GM21723 (cell line): Measurements from ENCODE around the gene KLK12.
"Not testable (repeated sequence)": the region's sequence is repeated elsewhere in the genome, so short reads cannot be mapped to it uniquely, and the experiment has no call there.

Experiments
- ATAC-seq: cut with Tn5 transposase; IDR thresholded peaks from one replicate; pipeline ENCODE4 v1.9.1; 2021; ENCODE audit warnings: mild to moderate bottlenecking, moderate library complexity; ENCODE audit not compliant: unreplicated experiment

KLK12 gene

DNA sequence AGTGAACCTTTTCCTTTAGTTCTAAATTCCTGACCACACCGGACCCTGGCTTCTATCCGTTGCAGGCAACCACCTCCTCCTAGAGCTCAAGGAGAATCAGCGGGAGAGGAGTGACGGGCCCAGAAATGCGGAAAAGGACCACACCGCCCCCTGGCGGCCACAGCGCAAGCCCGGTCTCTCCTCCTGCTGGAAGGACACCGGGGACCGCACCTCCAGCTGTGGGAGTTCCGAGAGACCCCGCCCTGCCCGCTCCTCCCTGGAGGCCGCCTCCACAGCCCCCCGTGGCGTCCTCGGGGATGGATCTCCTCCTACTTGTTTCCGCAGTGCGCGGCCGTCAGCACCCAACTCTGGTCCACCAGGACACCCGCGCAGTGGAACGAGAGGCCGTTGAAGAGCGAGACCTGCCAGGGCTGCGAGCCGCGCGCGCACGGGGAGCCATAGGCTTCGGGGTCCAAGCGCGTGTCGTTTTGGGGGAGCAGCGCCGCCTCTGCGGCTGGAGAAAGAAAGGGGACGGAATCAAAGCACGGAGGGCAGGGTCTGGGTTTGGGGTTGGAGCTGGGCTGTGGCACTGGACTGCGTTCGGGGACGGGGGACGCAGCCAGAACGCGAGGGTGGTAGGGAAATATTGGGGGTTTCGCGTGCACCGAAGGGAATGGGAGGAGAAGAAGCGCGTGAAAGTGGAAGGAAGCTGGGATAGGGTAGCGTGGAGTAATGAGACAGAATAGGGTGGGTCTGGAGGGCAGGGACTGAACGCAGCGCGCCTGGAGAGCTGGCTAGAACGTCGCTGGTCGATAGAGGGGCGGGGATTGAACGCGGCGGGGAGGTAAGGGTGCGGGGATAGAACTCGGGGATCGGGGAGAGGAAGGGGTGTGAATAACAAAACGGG, 17.8 kb downstream of the KLK12 start:
- no peak for ATAC-seq

DNA sequence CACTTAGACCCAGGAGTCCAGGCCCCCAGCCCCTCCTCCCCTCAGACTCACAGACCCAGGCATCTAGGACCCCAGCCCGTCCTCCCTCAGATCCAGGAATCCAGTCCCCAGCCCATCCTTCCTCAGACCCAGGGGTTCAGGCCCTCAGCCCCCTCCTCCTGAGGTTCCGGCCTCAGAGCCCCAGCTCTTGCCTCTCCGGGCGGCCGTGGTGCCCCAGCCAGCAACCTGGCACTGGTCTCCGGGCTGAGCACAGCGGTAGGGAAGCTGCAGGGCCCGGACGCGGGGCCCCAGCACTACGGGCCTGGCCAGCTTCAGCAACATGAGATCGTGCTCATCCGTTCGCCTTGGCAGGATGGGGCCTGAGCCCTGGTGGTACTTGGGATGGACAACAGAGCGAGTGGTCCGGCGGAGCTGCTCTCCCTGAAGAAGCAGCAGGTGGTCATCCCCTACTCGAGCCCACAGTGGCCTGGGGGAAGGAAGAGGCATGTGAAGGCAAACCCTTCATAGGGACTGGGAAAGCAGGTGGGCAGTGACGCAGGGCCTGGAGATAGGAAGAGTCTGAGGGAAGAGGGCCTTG, 19.0 kb downstream of the KLK12 start:
- ATAC-seq = no peak

GRCh38 chr19:51014242-51014641, 20.6 kb downstream of the KLK12 start:
- no peak for ATAC-seq

- no peak for ATAC-seq
Observed at GRCh38 chr19:51012661-51013190, 22.1 kb downstream of the KLK12 start.

DNA sequence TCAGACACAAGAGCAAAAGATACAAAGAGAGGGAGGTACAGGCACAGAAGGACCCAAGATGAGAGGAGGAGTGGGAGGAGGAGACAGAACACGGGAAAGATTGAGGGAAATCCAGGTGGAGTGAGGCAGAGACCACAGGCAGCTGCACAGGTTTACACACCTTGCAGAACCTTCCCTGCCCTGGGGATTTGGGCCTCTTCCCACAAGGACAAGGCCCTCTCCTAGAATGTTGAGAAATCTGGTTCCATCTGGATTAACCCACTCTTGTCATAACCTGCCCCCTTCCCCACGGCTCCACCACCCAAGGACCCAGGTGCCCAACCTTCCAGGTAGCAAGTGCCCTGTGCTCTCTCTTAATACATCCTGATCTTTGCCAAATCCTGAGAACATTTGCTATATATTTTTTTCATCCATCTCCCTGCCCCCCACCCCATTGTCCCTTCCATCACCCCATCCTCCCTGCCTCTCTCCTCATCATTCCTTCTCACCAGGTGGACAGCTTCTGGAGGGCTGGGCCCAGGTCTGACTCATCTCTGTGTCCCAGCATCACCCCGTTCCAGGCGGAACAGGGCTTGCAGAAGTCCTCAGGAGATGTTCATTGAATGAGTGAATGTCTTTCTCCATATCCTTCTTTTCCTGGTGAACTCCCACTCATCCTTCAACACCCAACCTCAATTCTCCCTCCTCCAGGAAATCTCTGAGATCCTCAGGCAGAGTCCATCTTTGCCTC, 24.6 kb downstream of the KLK12 start:
- ATAC-seq = no peak

- ATAC-seq = no peak
Observed at GRCh38 chr19:51009061-51009891, 25.5 kb downstream of the KLK12 start.

GRCh38 chr19:51007488-51007887, 27.3 kb downstream of the KLK12 start:
- ATAC-seq = no peak

- ATAC-seq = no peak
Observed at GRCh38 chr19:51006406-51006805, 28.4 kb downstream of the KLK12 start.

GRCh38 chr19:51005248-51005647, 29.6 kb downstream of the KLK12 start:
- ATAC-seq = no peak

GRCh38 chr19:51003316-51003715, 31.5 kb downstream of the KLK12 start:
- no peak for ATAC-seq

- ATAC-seq = no peak
Observed at GRCh38 chr19:51002542-51003311, 32.1 kb downstream of the KLK12 start.

DNA sequence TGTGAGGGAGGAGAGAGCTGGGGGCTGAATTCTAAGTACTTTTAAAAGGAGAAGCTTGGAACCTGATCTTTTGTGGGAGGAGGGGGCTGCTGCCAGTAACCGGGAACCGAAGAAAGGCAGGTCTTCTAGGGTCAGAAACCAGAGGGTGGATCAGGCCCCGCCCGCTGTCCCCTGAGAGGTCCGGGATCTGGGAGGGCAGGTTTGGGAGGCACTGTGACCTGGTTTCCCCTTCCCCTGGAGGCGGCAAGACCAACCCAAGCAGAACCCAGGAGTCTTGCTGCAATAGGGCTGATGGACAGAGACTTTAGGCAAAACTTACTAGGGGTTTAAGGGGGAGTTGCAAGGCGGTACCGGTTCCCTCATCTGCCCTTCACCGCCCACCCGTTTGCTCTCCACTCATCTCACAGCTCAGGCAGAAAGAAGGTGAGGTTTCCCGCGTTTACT, 32.7 kb downstream of the KLK12 start:
- ATAC-seq = no peak

GRCh38 chr19:51001515-51001914, 33.3 kb downstream of the KLK12 start, which contains the start of gene KLK8:
TSS of gene KLK8 (minus strand) at chr19:51001604. CDS start at chr19:51001167, 437 bp downstream.
- ATAC-seq = no peak

GRCh38 chr19:51000981-51001380, 33.8 kb downstream of the KLK12 start:
- ATAC-seq = no peak

GRCh38 chr19:51000426-51000825, 34.4 kb downstream of the KLK12 start:
- no peak for ATAC-seq

GRCh38 chr19:50998686-50999085, 36.1 kb downstream of the KLK12 start:
- no peak for ATAC-seq

DNA sequence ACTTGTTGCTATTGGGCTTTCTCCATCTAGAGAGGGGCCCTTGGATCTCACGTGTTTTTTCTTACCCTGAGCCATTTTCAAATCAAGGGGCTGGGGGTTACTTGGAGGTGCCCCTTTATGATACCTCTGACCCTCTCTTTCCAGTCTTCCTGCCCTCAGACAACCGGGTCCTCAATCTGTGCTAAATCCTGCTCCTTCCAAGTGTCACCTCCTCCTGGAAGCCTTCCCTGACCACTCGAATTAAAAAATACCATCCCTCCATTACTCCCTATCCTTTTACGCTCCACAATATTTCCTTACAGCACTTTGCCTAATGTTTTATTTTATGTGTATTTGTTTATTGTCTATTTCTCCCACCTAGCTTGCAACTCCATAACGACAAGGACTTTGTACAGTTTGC, 36.7 kb downstream of the KLK12 start:
- ATAC-seq = no peak

- ATAC-seq = no peak
Observed at GRCh38 chr19:50994129-50994528, 40.7 kb downstream of the KLK12 start.

GRCh38 chr19:50992666-50993035, 42.2 kb downstream of the KLK12 start:
- ATAC-seq = no peak

GRCh38 chr19:50984416-50984815, 50.4 kb downstream of the KLK12 start:
- ATAC-seq = not testable (repeated sequence)
